PFSK-1 (cell line): ENCODE data around the gene CARTPT.

Experiments
- FOXP2 ChIP-seq: optimal IDR thresholded peaks from 2 replicates; pipeline ENCODE3; 2011; ENCODE audit warnings: borderline replicate concordance, control low read depth, inconsistent platforms; ENCODE audit not compliant: insufficient read depth; ENCODE audit errors: extremely low read length, extremely low read depth
- POLR2AphosphoS5 ChIP-seq: IDR thresholded peaks from 2 replicates; pipeline ENCODE4 v1.6.1; 2012; ENCODE audit warnings: low read depth, mild to moderate bottlenecking, control low read depth, low read length, moderate library complexity
- REST ChIP-seq, 2 experiments: IDR thresholded peaks; 2 replicates each; pipeline versions ENCODE4 v1.6.1 to v1.8.0; 2011 to 2012; ENCODE audit warnings: low read depth in 2 of 2, low read length in 2 of 2, control low read depth in 1 of 2, inconsistent platforms in 1 of 2, mild to moderate bottlenecking in 1 of 2, moderate library complexity in 1 of 2; ENCODE audit not compliant: insufficient read depth in 1 of 2
- SIN3A ChIP-seq: IDR thresholded peaks from 2 replicates; pipeline ENCODE4 v1.6.1; 2012; ENCODE audit warnings: mild to moderate bottlenecking, low read length, moderate library complexity, borderline replicate concordance; ENCODE audit not compliant: insufficient read depth
- TAF1 ChIP-seq: IDR thresholded peaks from 2 replicates; pipeline ENCODE4 v1.6.1; 2012; ENCODE audit warnings: low read length, control low read depth, borderline replicate concordance; ENCODE audit not compliant: insufficient read depth

DNA sequence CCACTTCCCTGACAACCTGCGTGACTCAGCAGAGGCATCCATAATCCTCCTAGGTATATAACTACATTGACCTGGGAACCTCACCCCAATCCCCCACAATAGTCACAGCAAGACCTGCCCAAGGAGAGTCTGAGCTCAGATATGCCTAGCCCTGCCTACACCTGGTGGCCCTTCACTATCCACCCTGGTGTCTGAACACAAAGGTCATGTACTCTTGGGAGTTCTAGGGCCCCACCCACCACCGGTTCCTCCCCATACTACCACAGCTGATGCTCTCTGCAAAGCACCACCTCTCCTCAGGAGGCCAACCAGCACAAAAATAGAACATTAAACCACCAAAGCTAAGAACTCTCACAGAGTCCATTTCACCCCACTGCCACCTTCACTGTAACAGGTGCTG is 34.8 kb upstream of the CARTPT start:
- no peak for TF ChIP-seq POLR2AphosphoS5
- TF ChIP-seq SIN3A: no peak
- TF ChIP-seq TAF1: no peak
- TF ChIP-seq REST (IDR thresholded peaks at IDR 0.05; ENCODE audit: insufficient read depth in 1 of 2, low read depth in 2 of 2, low read length in 2 of 2): no peak
- TF ChIP-seq FOXP2: no peak
